ENCODE results near the gene CTAGE15.
"Not testable (repeated sequence)": the region's sequence is repeated elsewhere in the genome, so short reads cannot be mapped to it uniquely, and the experiment has no call there.

DNA sequence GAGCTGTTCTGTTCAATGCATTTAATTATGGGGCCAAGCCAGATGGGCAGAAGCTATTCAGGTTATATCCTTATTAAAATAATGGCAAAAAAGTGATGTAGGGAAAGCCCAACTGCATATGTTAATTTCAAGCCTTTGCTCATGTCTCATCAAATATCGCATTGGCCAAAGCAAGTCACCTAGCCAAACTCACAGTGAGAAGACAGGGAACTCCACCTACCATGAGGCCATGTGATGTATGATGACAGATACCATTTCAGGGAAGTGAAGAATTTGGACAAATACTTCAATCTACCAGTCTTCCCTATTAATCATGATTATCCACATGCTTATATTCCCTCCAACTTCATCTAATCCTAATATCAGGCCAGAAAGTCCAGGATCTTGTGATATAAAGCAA lies 35.2 kb upstream of the CTAGE15 start:
- TF ChIP-seq, protein P1, sequence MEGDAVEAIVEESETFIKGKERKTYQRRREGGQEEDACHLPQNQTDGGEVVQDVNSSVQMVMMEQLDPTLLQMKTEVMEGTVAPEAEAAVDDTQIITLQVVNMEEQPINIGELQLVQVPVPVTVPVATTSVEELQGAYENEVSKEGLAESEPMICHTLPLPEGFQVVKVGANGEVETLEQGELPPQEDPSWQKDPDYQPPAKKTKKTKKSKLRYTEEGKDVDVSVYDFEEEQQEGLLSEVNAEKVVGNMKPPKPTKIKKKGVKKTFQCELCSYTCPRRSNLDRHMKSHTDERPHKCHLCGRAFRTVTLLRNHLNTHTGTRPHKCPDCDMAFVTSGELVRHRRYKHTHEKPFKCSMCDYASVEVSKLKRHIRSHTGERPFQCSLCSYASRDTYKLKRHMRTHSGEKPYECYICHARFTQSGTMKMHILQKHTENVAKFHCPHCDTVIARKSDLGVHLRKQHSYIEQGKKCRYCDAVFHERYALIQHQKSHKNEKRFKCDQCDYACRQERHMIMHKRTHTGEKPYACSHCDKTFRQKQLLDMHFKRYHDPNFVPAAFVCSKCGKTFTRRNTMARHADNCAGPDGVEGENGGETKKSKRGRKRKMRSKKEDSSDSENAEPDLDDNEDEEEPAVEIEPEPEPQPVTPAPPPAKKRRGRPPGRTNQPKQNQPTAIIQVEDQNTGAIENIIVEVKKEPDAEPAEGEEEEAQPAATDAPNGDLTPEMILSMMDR (IDR thresholded peaks at IDR 0.05): not testable (repeated sequence)
- TF ChIP-seq POLR2AphosphoS5, EP300 (IDR thresholded peaks at IDR 0.05): not testable (repeated sequence)
